Endothelial cell of umbilical vein (primary cell): Measurements from ENCODE around the gene HOXD3.

ENCODE experiments used
- CTCF ChIP-seq, 2 donors: IDR thresholded peaks; 1 replicate in 1 of 2; 2 replicates in 1 of 2; pipeline ENCODE4 v1.5.1; 2011; ENCODE audit warnings: low read length in 2 of 2, mild to moderate bottlenecking in 2 of 2, moderate library complexity in 2 of 2, control low read depth in 1 of 2, inconsistent platforms in 1 of 2, low read depth in 1 of 2; ENCODE audit not compliant: insufficient read depth in 1 of 2; ENCODE audit errors: extremely low read depth in 1 of 2
- JUN ChIP-seq: IDR thresholded peaks from 2 replicates; pipeline ENCODE4 v1.6.1; 2011; ENCODE audit warnings: borderline replicate concordance, low read depth; ENCODE audit not compliant: insufficient read length, insufficient read depth
- POLR2A ChIP-seq: IDR thresholded peaks from 2 replicates; pipeline ENCODE4 v1.6.1; 2012; ENCODE audit warnings: low read depth, mild to moderate bottlenecking, control low read depth, low read length

DNA sequence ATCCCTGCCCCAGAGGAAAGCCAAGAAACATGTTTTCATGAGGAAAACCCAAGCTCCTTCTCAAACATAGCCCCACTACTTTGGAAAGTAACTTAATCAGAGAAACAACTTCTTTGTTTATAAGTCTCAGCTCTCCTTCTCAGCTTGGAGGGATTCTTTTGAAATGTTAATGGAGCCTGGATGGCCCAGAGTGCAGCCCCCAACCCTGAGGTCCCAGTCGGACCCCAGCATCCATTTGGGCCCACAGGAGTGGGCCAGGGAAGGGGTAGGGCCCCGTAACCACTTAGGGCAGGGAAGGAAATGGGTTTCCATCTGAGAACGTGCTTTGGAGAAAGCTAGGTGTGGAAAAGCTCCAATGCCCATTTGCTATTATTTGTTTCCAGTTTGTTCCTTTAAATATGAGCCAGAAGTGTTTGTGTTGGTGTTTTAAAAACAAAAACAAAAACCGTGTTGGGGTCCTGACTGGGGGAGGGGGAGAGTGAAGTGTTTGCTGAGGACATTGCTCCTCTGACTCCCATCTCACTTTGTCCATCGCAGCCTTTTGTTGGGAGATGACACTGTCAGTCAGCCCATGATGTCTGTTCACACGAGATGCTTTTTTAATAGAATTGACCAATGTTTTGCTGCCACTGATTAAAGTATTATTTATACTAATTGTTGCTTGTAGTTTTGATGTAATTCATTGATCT is 1.6 kb upstream of the HOXD3 start:
- no peak for TF ChIP-seq CTCF (IDR thresholded peaks at IDR 0.05; ENCODE audit: extremely low read depth in 1 of 2, insufficient read depth in 1 of 2, low read depth in 1 of 2, low read length in 2 of 2)
- TF ChIP-seq POLR2A: no peak
- no peak for TF ChIP-seq JUN
